Measurements from ENCODE around the gene KRT36. TPM values are rescaled to one million over a fixed set of nuclear protein-coding genes. Genes with fewer than 3 reads are reported as not detected.

Gene KRT36
- not detected in 2 replicates for total RNA-seq

GRCh38 chr17:41489531-41489930 is at the start of gene KRT36:
TSS of gene KRT36 (minus strand) at chr17:41489910. CDS start at chr17:41489864, 46 bp downstream.

GRCh38 chr17:41518789-41519449 is 29.2 kb upstream of the KRT36 start, which contains the start of gene KRT15:
TSS of gene KRT15 (minus strand) at chr17:41518890. CDS start at chr17:41518827, 63 bp downstream.

GRCh38 chr17:41505007-41505808 is 15.5 kb upstream of the KRT36 start, which contains the start of gene KRT13:
TSS of gene KRT13 (minus strand) at chr17:41505612. CDS start at chr17:41505550, 62 bp downstream.

GRCh38 chr17:41481036-41481435 is 8.7 kb downstream of the KRT36 start, which contains the start of gene KRT35:
TSS of gene KRT35 (minus strand) at chr17:41481151. CDS start at chr17:41481097, 54 bp downstream.

GRCh38 chr17:41466988-41467387 is 22.7 kb downstream of the KRT36 start, which contains the start of gene KRT32:
TSS of gene KRT32 (minus strand) at chr17:41467386. CDS start at chr17:41467325, 61 bp downstream.

GRCh38 chr17:41440531-41441033 is 49.1 kb downstream of the KRT36 start, which contains the start of gene KRT38:
TSS of gene KRT38 (minus strand) at chr17:41440983. CDS start at chr17:41440921, 62 bp downstream.

Other genes starting within 250 kb of the KRT36 start
- not detected in 2 replicates for gene KRTAP9-4, start 240.2 kb downstream of the KRT36 start, total RNA-seq
- gene KRTAP9-9, start 234.5 kb downstream of the KRT36 start, total RNA-seq: not detected in 2 replicates
- not detected in 2 replicates for gene KRTAP9-6, start 224.5 kb downstream of the KRT36 start, total RNA-seq
- gene KRTAP9-7, start 214.2 kb downstream of the KRT36 start, total RNA-seq: not detected in 2 replicates
- gene KRTAP29-1, start 187.1 kb downstream of the KRT36 start, total RNA-seq: not detected in 2 replicates
- gene KRTAP16-1, start 180.6 kb downstream of the KRT36 start, total RNA-seq: not detected in 2 replicates
- not detected in 2 replicates for gene KRTAP17-1, start 174.2 kb downstream of the KRT36 start, total RNA-seq
- not detected in 2 replicates for gene KRT33A, start 139.1 kb downstream of the KRT36 start, total RNA-seq
- not detected in 2 replicates for gene KRT33B, start 120.1 kb downstream of the KRT36 start, total RNA-seq
- 0.20 and 0.46 TPM in 2 replicates for gene KRT34, start 107.6 kb downstream of the KRT36 start, total RNA-seq
- gene KRT31, start 92.3 kb downstream of the KRT36 start, total RNA-seq: not detected in 2 replicates
- not detected in 2 replicates for gene KRT37, start 65.3 kb downstream of the KRT36 start, total RNA-seq
- under 0.01 and 0.13 TPM in 2 replicates for gene KRT38, start 48.9 kb downstream of the KRT36 start, total RNA-seq
- gene KRT32, start 22.5 kb downstream of the KRT36 start, total RNA-seq: 0.30 TPM in 1 of 2 replicates, not detected in the other
- not detected in 2 replicates for gene KRT35, start 8.8 kb downstream of the KRT36 start, total RNA-seq
- not detected in 2 replicates for gene KRT13, start 15.7 kb upstream of the KRT36 start, total RNA-seq
- 0.13 and 2.8 TPM in 2 replicates for gene KRT15, start 29.0 kb upstream of the KRT36 start, total RNA-seq
- 17.7 and 120 TPM in 2 replicates for gene KRT19, start 38.4 kb upstream of the KRT36 start, total RNA-seq
- 0.07 TPM in 2 replicates for gene KRT9, start 82.1 kb upstream of the KRT36 start, total RNA-seq
- 0.59 and 1.3 TPM in 2 replicates for gene KRT14, start 97.0 kb upstream of the KRT36 start, total RNA-seq
- gene KRT16, start 122.9 kb upstream of the KRT36 start, total RNA-seq: 1.3 and 2.9 TPM in 2 replicates
- 3.0 and 9.0 TPM in 2 replicates for gene KRT17, start 134.7 kb upstream of the KRT36 start, total RNA-seq
- 118 and 125 TPM in 2 replicates for gene EIF1, start 199.0 kb upstream of the KRT36 start, total RNA-seq
- gene GAST, start 222.4 kb upstream of the KRT36 start, total RNA-seq: not detected in 2 replicates
- gene HAP1, start 244.7 kb upstream of the KRT36 start, total RNA-seq: under 0.01 and 0.07 TPM in 2 replicates